HEK293 (cell line): ENCODE measurements around the gene MEGF8.

ENCODE experiments used
- CTCF ChIA-PET: fragments of 350-600 bp; formaldehyde crosslinking; extraction: SDS; loops from one replicate; lab custom pipeline; 2021; ENCODE audit warnings: antibody characterized with exemption; lab: Yijun Ruan, JAX
- POLR2A ChIA-PET: fragments of 300-600 bp; formaldehyde crosslinking; extraction: SDS; loops from one replicate; lab custom pipeline; 2020; ENCODE audit warnings: antibody characterized with exemption, inconsistent platforms; lab: Yijun Ruan, JAX
- H3K27ac ChIP-seq: fragments of 200-500 bp; sonication (Bioruptor generic); 2 replicates; pipeline ENCODE4 v1.5.1; 2014; ENCODE audit warnings: low read depth, low read length, control low read depth, inconsistent platforms; ENCODE audit errors: extremely low read depth
- H3K36me3 ChIP-seq, 2 experiments: fragments of 200-500 bp in 1 of 2; sonication (Bioruptor generic) in 1 of 2; 1 replicate in 1 of 2; 2 replicates in 1 of 2; pipeline ENCODE4 v1.5.1; 2014 to 2017; ENCODE audit warnings: inconsistent platforms in 2 of 2, low read length in 2 of 2; ENCODE audit not compliant: control insufficient read depth in 2 of 2, insufficient read depth in 1 of 2
- H3K4me1 ChIP-seq: fragments of 200-500 bp; sonication (Bioruptor generic); 2 replicates; pipeline ENCODE4 v1.5.1; 2014; ENCODE audit warnings: mild to moderate bottlenecking, low read length, inconsistent platforms; ENCODE audit not compliant: control insufficient read depth, insufficient read depth
- H3K4me3 ChIP-seq: 2 replicates; pipeline ENCODE4 v1.5.1; 2011; ENCODE audit warnings: low read depth, mild to moderate bottlenecking, control low read depth, low read length, moderate library complexity
- H3K9me3 ChIP-seq: fragments of 200-500 bp; sonication (Bioruptor generic); 2 replicates; pipeline ENCODE4 v1.5.1; 2014; ENCODE audit warnings: low read depth, low read length, inconsistent platforms; ENCODE audit not compliant: control insufficient read depth, insufficient read depth
- BCL11B ChIP-seq: fragments of 450-650 bp; formaldehyde crosslinking; IDR thresholded peaks from 2 replicates; pipeline ENCODE4 v1.5.1; 2016; ENCODE audit warnings: low read depth, missing biosample characterization, missing genetic modification characterization
- GLIS2 ChIP-seq: fragments of 450-650 bp; formaldehyde crosslinking; IDR thresholded peaks from 2 replicates; pipeline ENCODE4 v1.5.1; 2016; ENCODE audit warnings: missing biosample characterization, missing genetic modification characterization
- IKZF3 ChIP-seq: fragments of 450-650 bp; IDR thresholded peaks from 2 replicates; pipeline ENCODE4 v1.5.0; 2018; ENCODE audit warnings: missing biosample characterization, mild to moderate bottlenecking, missing genetic modification characterization, moderate library complexity
- KLF1 ChIP-seq: fragments of 450-650 bp; formaldehyde crosslinking; IDR thresholded peaks from 2 replicates; pipeline ENCODE4 v1.5.1; 2016; ENCODE audit warnings: missing biosample characterization, missing genetic modification characterization
- MZF1 ChIP-seq: fragments of 450-650 bp; formaldehyde crosslinking; IDR thresholded peaks from 2 replicates; pipeline ENCODE4 v1.5.1; 2017; ENCODE audit warnings: missing biosample characterization, missing genetic modification characterization, borderline replicate concordance
- SALL2 ChIP-seq: fragments of 450-650 bp; formaldehyde crosslinking; IDR thresholded peaks from 2 replicates; pipeline ENCODE4 v1.5.0; 2017; ENCODE audit warnings: missing biosample characterization, mild to moderate bottlenecking, missing genetic modification characterization, borderline replicate concordance
- SP2 ChIP-seq: fragments of 450-650 bp; formaldehyde crosslinking; IDR thresholded peaks from 2 replicates; pipeline ENCODE4 v1.5.1; 2016; ENCODE audit warnings: missing biosample characterization, missing genetic modification characterization
- ZBTB17 ChIP-seq: fragments of 450-650 bp; formaldehyde crosslinking; IDR thresholded peaks from 2 replicates; pipeline ENCODE4 v1.5.1; 2016; ENCODE audit warnings: missing biosample characterization, missing genetic modification characterization
- ZBTB21 ChIP-seq: fragments of 450-650 bp; formaldehyde crosslinking; IDR thresholded peaks from 2 replicates; pipeline ENCODE4 v1.5.1; 2017; ENCODE audit warnings: missing biosample characterization, missing genetic modification characterization
- ZBTB7A ChIP-seq: fragments of 450-650 bp; formaldehyde crosslinking; IDR thresholded peaks from 2 replicates; pipeline ENCODE4 v1.5.1; 2016; ENCODE audit warnings: low read depth, missing biosample characterization, missing genetic modification characterization
- ZBTB8A ChIP-seq: fragments of 450-650 bp; formaldehyde crosslinking; IDR thresholded peaks from 2 replicates; pipeline ENCODE4 v1.5.1; 2016; ENCODE audit warnings: missing biosample characterization, missing genetic modification characterization
- ZEB2 ChIP-seq: fragments of 450-650 bp; formaldehyde crosslinking; IDR thresholded peaks from 2 replicates; pipeline ENCODE4 v1.5.1; 2016; ENCODE audit warnings: missing biosample characterization, missing genetic modification characterization
- ZFP37 ChIP-seq: fragments of 450-650 bp; formaldehyde crosslinking; IDR thresholded peaks from 2 replicates; pipeline ENCODE4 v1.5.1; 2016; ENCODE audit warnings: missing biosample characterization, missing genetic modification characterization
- ZNF211 ChIP-seq: fragments of 450-650 bp; formaldehyde crosslinking; IDR thresholded peaks from 2 replicates; pipeline ENCODE4 v1.5.1; 2016; ENCODE audit warnings: low read depth, missing biosample characterization, missing genetic modification characterization
- ZNF214 ChIP-seq: fragments of 450-650 bp; formaldehyde crosslinking; IDR thresholded peaks from 2 replicates; pipeline ENCODE4 v1.5.1; 2017; ENCODE audit warnings: missing biosample characterization, mild to moderate bottlenecking, missing genetic modification characterization, borderline replicate concordance
- ZNF335 ChIP-seq: fragments of 450-650 bp; formaldehyde crosslinking; conservative IDR thresholded peaks from 2 replicates; pipeline ENCODE4 v1.5.1; 2016; ENCODE audit warnings: missing biosample characterization, missing genetic modification characterization
- ZNF391 ChIP-seq: fragments of 450-650 bp; formaldehyde crosslinking; IDR thresholded peaks from 2 replicates; pipeline ENCODE4 v1.5.1; 2016; ENCODE audit warnings: low read depth, missing biosample characterization, missing genetic modification characterization, borderline replicate concordance
- ZNF423 ChIP-seq: fragments of 450-650 bp; formaldehyde crosslinking; IDR thresholded peaks from 2 replicates; pipeline ENCODE4 v1.5.1; 2016; ENCODE audit warnings: missing biosample characterization, missing genetic modification characterization
- ZNF501 ChIP-seq: fragments of 450-650 bp; formaldehyde crosslinking; IDR thresholded peaks from 2 replicates; pipeline ENCODE4 v1.5.1; 2016; ENCODE audit warnings: missing biosample characterization, missing genetic modification characterization
- ZNF596 ChIP-seq: fragments of 450-650 bp; IDR thresholded peaks from 2 replicates; pipeline ENCODE4 v1.5.0; 2018; ENCODE audit warnings: missing biosample characterization, mild to moderate bottlenecking, missing genetic modification characterization, moderate library complexity
- ZSCAN23 ChIP-seq: fragments of 450-650 bp; formaldehyde crosslinking; IDR thresholded peaks from 2 replicates; pipeline ENCODE4 v1.5.1; 2016; ENCODE audit warnings: missing biosample characterization, missing genetic modification characterization
- ZXDB ChIP-seq: fragments of 450-650 bp; formaldehyde crosslinking; IDR thresholded peaks from 2 replicates; pipeline ENCODE4 v1.5.1; 2016; ENCODE audit warnings: missing biosample characterization, missing genetic modification characterization
- TF ChIP-seq, protein P1 (sequence below): fragments of 450-650 bp; formaldehyde crosslinking; IDR thresholded peaks from 2 replicates; pipeline ENCODE4 v1.5.1; 2017; ENCODE audit warnings: missing biosample characterization, missing genetic modification characterization
- TF ChIP-seq, protein P2 (sequence below): fragments of 450-650 bp; formaldehyde crosslinking; conservative IDR thresholded peaks from 2 replicates; pipeline ENCODE4 v1.5.1; 2016; ENCODE audit warnings: low read depth, missing biosample characterization, missing genetic modification characterization
- TF ChIP-seq, protein P3 (sequence below): fragments of 450-650 bp; IDR thresholded peaks from 2 replicates; pipeline ENCODE4 v1.5.1; 2018; ENCODE audit warnings: missing biosample characterization, mild to moderate bottlenecking, missing genetic modification characterization
- TF ChIP-seq, protein P4 (sequence below): fragments of 450-650 bp; formaldehyde crosslinking; optimal IDR thresholded peaks from 2 replicates; pipeline ENCODE3; 2016; ENCODE audit warnings: missing biosample characterization, mild to moderate bottlenecking, missing genetic modification characterization

Gene MEGF8

DNA sequence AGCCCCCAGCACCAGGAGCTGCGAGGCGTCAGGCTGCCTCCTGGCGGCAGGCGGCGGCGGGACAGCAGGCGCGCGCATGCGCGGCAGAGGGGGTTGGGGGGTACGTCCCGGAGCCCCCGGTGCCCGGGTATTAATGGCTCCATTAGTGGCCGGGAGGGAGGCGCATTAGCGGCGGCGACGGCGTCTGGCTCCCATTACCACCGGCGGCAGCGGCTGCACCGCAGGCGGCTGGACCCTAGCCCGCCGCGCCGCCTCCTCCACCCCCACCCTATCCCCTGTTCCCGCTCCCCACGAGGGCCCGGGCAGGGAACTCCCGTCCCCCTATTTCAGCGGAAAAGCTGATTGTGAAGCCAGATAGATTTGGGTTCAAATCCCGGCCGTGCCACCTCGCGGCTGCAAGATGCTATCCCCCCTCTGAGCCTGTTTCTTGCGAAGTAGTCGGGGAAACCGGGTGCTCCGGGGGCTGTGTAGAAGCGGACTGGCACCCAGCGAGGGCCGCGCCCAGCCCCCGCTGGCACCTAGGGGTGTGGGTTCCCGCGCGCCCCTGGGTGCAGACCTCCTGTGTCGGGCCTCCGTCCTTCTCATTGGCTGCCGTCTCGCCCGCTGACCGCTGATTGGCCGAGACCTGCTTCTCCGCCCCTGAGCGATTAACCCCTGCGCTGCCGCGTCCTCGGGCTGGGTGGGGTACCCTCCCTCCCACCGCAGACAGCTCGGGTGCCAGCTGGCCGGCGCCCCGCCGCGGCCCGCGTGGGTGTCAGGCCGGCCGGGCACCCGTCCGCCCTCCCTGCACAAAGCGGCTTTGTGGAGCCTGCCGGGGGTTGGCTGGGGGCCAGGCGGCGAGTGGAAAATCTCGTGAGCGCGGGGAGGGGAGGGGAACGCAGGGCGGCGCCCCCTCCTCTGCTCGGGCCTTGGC, 45.3 kb upstream of the MEGF8 start:
- H3K27ac ChIP-seq: peak overlapping the region; percentile 92
- POLR2A ChIA-PET: interaction anchor here (0.6 to 12.3 kb wide), 14 partner anchors 8 to 75 kb away, joined by 3 to 242 read pairs (median 5); partner anchors contain the start of genes CIC, ERF, GSK3A and PAFAH1B3
- H3K36me3 ChIP-seq: peaks cover 0 to 9% of the 10 kb centered on the region in 2 experiments; a peak in 2 of 3 replicates
- peaks cover 44% of the 10 kb centered on the region for H3K4me1 ChIP-seq
- peak overlapping the region; percentile 55 for H3K4me3 ChIP-seq
- no peaks in the 10 kb centered on the region for H3K9me3 ChIP-seq
- CTCF ChIA-PET: interaction anchor here (0.6 to 7.5 kb wide), 40 partner anchors 8 to 186 kb away, joined by 3 to 276 read pairs (median 4); partner anchors contain the start of genes CIC, GSK3A, POU2F2 and ZNF526
- TF ChIP-seq IKZF3 (tag by site-specific recombination): peak; percentile 70; the same call in 1 of the 2 replicates
- TF ChIP-seq ZEB2: peak; percentile 97
- TF ChIP-seq ZFP37 (tag by site-specific recombination): peak; percentile 31; the same call in 1 of the 2 replicates
- peak; percentile 88 for TF ChIP-seq ZNF391 (tag by site-specific recombination)
- peak; percentile 99 for TF ChIP-seq ZXDB (tag by site-specific recombination)
- 0 out of 2 replicates have a peak, but pooled peaks have one; percentile 24 for TF ChIP-seq ZNF211 (tag by site-specific recombination)
- peak; percentile 99 for TF ChIP-seq KLF1 (tag by site-specific recombination)
- TF ChIP-seq, protein P1, sequence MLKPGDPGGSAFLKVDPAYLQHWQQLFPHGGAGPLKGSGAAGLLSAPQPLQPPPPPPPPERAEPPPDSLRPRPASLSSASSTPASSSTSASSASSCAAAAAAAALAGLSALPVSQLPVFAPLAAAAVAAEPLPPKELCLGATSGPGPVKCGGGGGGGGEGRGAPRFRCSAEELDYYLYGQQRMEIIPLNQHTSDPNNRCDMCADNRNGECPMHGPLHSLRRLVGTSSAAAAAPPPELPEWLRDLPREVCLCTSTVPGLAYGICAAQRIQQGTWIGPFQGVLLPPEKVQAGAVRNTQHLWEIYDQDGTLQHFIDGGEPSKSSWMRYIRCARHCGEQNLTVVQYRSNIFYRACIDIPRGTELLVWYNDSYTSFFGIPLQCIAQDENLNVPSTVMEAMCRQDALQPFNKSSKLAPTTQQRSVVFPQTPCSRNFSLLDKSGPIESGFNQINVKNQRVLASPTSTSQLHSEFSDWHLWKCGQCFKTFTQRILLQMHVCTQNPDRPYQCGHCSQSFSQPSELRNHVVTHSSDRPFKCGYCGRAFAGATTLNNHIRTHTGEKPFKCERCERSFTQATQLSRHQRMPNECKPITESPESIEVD: no peak
- peak; percentile 83; the same call in 1 of the 2 replicates for TF ChIP-seq SALL2 (tag by site-specific recombination)
- TF ChIP-seq GLIS2 (tag by site-specific recombination): peak; percentile 100
- TF ChIP-seq ZNF501: peak; percentile 87
- 0 out of 2 replicates have a peak, but pooled peaks have one; percentile 39 for TF ChIP-seq ZSCAN23
- peak; percentile 27; the same call in 1 of the 2 replicates for TF ChIP-seq BCL11B (tag by site-specific recombination)
- TF ChIP-seq ZBTB21 (tag by site-specific recombination): peak; percentile 35; the same call in 1 of the 2 replicates
- TF ChIP-seq, protein P2, sequence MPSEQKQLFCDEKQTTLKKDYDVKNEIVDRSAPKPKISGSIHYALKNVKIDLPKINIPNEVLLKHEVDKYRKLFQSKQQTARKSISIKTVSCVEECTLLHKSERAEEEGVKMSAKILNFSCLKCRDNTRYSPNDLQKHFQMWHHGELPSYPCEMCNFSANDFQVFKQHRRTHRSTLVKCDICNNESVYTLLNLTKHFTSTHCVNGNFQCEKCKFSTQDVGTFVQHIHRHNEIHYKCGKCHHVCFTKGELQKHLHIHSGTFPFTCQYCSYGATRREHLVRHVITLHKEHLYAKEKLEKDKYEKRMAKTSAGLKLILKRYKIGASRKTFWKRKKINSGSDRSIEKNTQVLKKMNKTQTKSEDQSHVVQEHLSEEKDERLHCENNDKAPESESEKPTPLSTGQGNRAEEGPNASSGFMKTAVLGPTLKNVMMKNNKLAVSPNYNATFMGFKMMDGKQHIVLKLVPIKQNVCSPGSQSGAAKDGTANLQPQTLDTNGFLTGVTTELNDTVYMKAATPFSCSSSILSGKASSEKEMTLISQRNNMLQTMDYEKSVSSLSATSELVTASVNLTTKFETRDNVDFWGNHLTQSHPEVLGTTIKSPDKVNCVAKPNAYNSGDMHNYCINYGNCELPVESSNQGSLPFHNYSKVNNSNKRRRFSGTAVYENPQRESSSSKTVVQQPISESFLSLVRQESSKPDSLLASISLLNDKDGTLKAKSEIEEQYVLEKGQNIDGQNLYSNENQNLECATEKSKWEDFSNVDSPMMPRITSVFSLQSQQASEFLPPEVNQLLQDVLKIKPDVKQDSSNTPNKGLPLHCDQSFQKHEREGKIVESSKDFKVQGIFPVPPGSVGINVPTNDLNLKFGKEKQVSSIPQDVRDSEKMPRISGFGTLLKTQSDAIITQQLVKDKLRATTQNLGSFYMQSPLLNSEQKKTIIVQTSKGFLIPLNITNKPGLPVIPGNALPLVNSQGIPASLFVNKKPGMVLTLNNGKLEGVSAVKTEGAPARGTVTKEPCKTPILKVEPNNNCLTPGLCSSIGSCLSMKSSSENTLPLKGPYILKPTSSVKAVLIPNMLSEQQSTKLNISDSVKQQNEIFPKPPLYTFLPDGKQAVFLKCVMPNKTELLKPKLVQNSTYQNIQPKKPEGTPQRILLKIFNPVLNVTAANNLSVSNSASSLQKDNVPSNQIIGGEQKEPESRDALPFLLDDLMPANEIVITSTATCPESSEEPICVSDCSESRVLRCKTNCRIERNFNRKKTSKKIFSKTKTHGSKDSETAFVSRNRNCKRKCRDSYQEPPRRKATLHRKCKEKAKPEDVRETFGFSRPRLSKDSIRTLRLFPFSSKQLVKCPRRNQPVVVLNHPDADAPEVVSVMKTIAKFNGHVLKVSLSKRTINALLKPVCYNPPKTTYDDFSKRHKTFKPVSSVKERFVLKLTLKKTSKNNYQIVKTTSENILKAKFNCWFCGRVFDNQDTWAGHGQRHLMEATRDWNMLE (tag by site-specific recombination): no peak
- TF ChIP-seq, protein P3, sequence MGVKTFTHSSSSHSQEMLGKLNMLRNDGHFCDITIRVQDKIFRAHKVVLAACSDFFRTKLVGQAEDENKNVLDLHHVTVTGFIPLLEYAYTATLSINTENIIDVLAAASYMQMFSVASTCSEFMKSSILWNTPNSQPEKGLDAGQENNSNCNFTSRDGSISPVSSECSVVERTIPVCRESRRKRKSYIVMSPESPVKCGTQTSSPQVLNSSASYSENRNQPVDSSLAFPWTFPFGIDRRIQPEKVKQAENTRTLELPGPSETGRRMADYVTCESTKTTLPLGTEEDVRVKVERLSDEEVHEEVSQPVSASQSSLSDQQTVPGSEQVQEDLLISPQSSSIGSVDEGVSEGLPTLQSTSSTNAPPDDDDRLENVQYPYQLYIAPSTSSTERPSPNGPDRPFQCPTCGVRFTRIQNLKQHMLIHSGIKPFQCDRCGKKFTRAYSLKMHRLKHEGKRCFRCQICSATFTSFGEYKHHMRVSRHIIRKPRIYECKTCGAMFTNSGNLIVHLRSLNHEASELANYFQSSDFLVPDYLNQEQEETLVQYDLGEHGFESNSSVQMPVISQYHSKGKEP (tag by site-specific recombination): peak; percentile 78
- TF ChIP-seq, protein P4, sequence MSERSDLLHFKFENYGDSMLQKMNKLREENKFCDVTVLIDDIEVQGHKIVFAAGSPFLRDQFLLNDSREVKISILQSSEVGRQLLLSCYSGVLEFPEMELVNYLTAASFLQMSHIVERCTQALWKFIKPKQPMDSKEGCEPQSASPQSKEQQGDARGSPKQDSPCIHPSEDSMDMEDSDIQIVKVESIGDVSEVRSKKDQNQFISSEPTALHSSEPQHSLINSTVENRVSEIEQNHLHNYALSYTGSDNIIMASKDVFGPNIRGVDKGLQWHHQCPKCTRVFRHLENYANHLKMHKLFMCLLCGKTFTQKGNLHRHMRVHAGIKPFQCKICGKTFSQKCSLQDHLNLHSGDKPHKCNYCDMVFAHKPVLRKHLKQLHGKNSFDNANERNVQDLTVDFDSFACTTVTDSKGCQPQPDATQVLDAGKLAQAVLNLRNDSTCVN (tag by site-specific recombination): peak; percentile 93
- peak; percentile 7; the same call in 1 of the 2 replicates for TF ChIP-seq ZNF596 (tag by site-specific recombination)
- peak; percentile 96; the same call in 1 of the 2 replicates for TF ChIP-seq ZBTB7A (tag by site-specific recombination)
- TF ChIP-seq ZBTB8A (tag by site-specific recombination): peak; percentile 95
- peak; percentile 87 for TF ChIP-seq ZNF335 (tag by site-specific recombination)
- TF ChIP-seq MZF1: peak; percentile 54; the same call in 1 of the 2 replicates
- no peak for TF ChIP-seq ZNF214 (tag by site-specific recombination)
- TF ChIP-seq ZNF423: peak; percentile 100
- TF ChIP-seq SP2 (tag by site-specific recombination): peak; percentile 90
- peak; percentile 70 for TF ChIP-seq ZBTB17 (tag by site-specific recombination)
